ENCODE measurements around the gene CEPT1. TPM values are rescaled to one million over a fixed set of nuclear protein-coding genes. Genes with fewer than 3 reads are reported as not detected.

Gene CEPT1
- total and polyA plus RNA-seq, 4 donors: 36.9 to 69.5 (median 43.9) TPM

DNA sequence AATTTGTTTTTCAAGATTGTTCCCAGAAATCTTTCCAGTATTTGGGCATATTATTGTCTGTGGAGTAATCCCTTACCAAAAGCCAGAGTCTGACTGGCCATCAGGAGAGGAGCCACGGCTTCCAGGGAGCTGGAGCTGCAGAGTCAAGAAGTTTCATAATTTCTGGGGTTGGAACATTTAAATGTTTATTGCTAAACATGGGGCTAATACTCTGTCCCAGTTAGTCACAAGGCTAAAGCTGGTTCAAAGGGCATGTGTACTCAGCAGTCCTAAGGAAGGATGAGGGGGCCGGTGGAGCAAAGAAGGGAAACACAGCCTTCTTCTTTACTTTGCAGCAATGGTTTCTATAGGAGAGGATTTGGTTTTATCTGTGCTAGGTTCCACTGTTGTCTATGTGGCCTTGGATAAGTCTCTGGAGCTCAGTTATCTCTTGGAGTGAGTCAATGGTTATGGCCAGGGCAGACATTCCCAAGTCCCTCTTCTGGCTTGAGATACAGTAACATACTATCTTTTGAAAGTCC, 51.0 kb downstream of the CEPT1 start:
- Histone ChIP-seq H3K27me3 (ENCODE audit: control insufficient read depth, insufficient read depth, low read length) (no peaks in the 10 kb centered on the region), H3K4me3 (ENCODE audit: low read depth, low read length) (no peak overlapping the region), H3K27ac (ENCODE audit: low read depth, low read length) (no peak overlapping the region), H3K4me1 (ENCODE audit: control insufficient read depth, insufficient read depth, low read length) (no peaks in the 10 kb centered on the region), H3K36me3 (ENCODE audit: control insufficient read depth, insufficient read depth, low read length) (peaks cover 2% of the 10 kb centered on the region), H3K9me3 (ENCODE audit: control insufficient read depth, insufficient read depth, low read length) (no peaks in the 10 kb centered on the region)
- no peak for DNase-seq (ENCODE audit: low read depth in 4 of 6, low spot score in 6 of 6)
- 94% methylated on average over 2 of the region's 2 CpGs for WGBS (ENCODE audit: insufficient coverage)

DNA sequence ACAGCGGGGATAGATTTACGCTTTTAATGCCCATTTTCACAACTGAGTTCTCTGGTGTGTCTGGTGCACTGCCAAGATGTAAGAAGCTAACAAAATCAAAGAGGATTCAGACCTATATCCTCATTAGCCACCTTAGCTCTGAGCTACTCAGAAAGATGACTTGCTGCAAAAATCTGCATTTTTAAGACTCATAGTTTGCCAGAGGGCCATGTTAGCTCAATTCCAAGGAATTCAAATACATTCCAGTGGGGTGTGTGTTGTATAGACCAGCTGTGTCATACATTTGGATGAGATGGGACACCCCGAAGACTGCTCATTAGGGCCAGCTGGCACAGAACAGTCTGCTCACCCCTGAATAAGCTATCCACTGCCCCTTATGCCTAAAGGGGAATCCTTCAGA, 51.5 kb downstream of the CEPT1 start:
- H3K4me3 ChIP-seq (ENCODE audit: low read depth, low read length): no peak overlapping the region
- DNase-seq (ENCODE audit: low read depth in 4 of 6, low spot score in 6 of 6): no peak
- whole genome bisulfite sequencing (ENCODE audit: insufficient coverage): 83% methylated on average over 1 of the region's 3 CpGs
- H3K27me3 ChIP-seq (ENCODE audit: control insufficient read depth, insufficient read depth, low read length): no peaks in the 10 kb centered on the region
- no peaks in the 10 kb centered on the region for H3K9me3 ChIP-seq (ENCODE audit: control insufficient read depth, insufficient read depth, low read length)
- no peaks in the 10 kb centered on the region for H3K4me1 ChIP-seq (ENCODE audit: control insufficient read depth, insufficient read depth, low read length)
- H3K27ac ChIP-seq (ENCODE audit: low read depth, low read length): no peak overlapping the region
- peaks cover 2% of the 10 kb centered on the region for H3K36me3 ChIP-seq (ENCODE audit: control insufficient read depth, insufficient read depth, low read length)

DNA sequence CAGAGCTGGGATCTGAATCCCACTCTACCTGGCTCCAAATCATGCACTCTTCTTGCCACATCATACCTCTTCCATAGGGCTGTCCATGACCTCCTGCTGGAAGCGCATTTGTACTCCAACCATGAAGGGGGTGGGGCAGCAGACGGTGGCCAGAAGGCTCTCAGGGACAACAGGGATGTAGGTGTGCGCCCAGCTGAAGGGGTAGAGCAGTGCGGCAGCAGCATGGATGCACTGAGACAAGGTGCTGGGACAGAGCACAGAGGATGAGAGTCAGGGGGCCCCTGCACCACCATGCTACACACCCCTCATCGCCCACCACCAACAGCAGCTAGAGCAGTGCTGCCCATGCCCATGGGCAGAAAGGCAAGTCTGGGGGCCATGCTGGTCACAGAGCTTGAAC, 52.1 kb downstream of the CEPT1 start:
- no peak for DNase-seq (ENCODE audit: low read depth in 4 of 6, low spot score in 6 of 6)
- WGBS (ENCODE audit: insufficient coverage): 87% methylated on average over 4 of the region's 5 CpGs
- H3K4me3 ChIP-seq (ENCODE audit: low read depth, low read length): no peak overlapping the region
- H3K27ac ChIP-seq (ENCODE audit: low read depth, low read length): no peak overlapping the region
- no peaks in the 10 kb centered on the region for H3K9me3 ChIP-seq (ENCODE audit: control insufficient read depth, insufficient read depth, low read length)
- H3K4me1 ChIP-seq (ENCODE audit: control insufficient read depth, insufficient read depth, low read length): no peaks in the 10 kb centered on the region
- no peaks in the 10 kb centered on the region for H3K27me3 ChIP-seq (ENCODE audit: control insufficient read depth, insufficient read depth, low read length)
- H3K36me3 ChIP-seq (ENCODE audit: control insufficient read depth, insufficient read depth, low read length): no peaks in the 10 kb centered on the region

DNA sequence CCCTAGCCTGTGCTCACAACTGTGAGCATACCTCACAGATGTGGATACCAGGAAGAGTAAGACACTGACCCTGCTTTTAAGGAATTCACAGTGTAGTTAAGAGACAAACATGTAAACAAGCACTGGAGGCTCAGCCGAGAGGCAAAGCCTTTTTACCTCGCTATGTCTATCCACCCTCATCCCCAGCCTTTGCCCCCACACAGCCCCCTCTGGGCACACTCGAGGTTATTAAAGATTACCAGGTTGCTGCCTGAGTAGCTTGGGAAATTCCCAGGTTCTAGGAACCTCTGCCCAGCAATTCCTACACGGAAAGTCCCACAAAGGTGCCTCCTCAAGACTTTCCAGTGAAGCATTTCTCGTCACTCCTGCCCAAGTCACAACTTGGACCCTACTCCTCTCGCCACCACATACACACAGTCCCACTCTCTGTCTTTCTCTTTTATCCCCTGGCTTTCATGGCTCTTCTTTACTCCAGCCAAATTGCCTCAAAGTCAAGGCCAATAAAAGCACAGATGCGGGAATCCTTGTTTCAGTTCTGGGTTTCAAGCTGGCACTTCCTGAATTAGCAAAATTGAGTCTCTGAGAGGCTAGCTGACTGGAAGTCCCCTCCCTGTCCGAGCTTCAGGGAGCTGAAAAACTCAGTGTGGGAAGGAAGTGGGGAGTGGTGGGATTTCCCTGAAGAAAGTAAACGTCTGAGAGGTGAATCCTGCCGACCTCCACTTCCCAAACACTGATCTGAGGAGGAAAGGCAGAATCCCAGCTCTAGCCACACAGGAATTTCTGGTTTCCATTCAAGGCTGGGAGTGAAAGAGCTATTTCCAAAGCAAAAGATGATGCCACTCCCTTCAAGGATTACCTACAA, 52.9 kb downstream of the CEPT1 start:
- no peaks in the 10 kb centered on the region for H3K9me3 ChIP-seq (ENCODE audit: control insufficient read depth, insufficient read depth, low read length)
- WGBS (ENCODE audit: insufficient coverage): 57% methylated on average over 7 of the region's 10 CpGs
- H3K4me3 ChIP-seq (ENCODE audit: low read depth, low read length): no peak overlapping the region
- H3K4me1 ChIP-seq (ENCODE audit: control insufficient read depth, insufficient read depth, low read length): no peaks in the 10 kb centered on the region
- no peak overlapping the region for H3K27ac ChIP-seq (ENCODE audit: low read depth, low read length)
- H3K36me3 ChIP-seq (ENCODE audit: control insufficient read depth, insufficient read depth, low read length): no peaks in the 10 kb centered on the region
- peak in 1 of 6 donors; percentile 38 for DNase-seq (ENCODE audit: low read depth in 4 of 6, low spot score in 6 of 6)
- no peaks in the 10 kb centered on the region for H3K27me3 ChIP-seq (ENCODE audit: control insufficient read depth, insufficient read depth, low read length)

DNA sequence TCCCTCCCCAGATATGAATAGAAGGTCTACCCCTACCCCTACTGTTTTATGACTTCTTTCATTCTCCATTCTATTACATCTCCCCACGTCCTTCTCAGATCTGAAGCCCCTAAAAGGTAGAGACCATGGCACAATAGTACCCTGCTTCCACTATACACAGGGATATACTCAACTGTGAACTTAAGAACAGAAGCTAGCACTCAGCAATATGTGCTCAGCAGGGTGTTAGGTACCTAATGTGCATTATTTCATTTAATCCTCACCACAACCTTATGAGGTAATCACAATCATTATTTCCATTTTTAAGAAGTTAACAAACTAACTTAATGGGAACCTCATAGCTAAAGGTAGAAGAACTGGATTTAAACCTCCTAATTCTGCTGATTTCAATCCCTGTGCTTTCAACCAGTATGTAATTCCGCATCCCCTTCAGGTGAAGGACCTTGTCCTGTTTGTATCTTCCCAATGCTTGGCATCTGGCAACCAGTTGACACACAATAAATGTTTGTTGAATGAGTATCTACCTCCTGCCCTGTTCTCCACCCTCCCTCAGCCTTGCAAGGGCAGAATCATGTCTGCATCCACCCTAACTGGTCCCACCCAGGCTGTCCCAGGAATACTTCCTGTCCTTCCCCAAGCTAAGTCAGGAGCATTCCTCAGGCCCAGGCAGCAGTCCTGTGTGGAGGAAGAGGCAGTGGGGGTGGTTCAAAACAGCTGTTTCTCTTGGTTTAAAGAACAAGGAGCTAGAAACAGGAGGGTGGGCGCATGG, 53.9 kb downstream of the CEPT1 start:
- Histone ChIP-seq H3K36me3 (ENCODE audit: control insufficient read depth, insufficient read depth, low read length) (no peaks in the 10 kb centered on the region), H3K27me3 (ENCODE audit: control insufficient read depth, insufficient read depth, low read length) (no peaks in the 10 kb centered on the region), H3K4me3 (ENCODE audit: low read depth, low read length) (no peak overlapping the region), H3K27ac (ENCODE audit: low read depth, low read length) (no peak overlapping the region), H3K9me3 (ENCODE audit: control insufficient read depth, insufficient read depth, low read length) (no peaks in the 10 kb centered on the region), H3K4me1 (ENCODE audit: control insufficient read depth, insufficient read depth, low read length) (no peaks in the 10 kb centered on the region)
- no peak for DNase-seq (ENCODE audit: low read depth in 4 of 6, low spot score in 6 of 6)
- WGBS (ENCODE audit: insufficient coverage): 67% methylated on average over 2 of the region's 3 CpGs

DNA sequence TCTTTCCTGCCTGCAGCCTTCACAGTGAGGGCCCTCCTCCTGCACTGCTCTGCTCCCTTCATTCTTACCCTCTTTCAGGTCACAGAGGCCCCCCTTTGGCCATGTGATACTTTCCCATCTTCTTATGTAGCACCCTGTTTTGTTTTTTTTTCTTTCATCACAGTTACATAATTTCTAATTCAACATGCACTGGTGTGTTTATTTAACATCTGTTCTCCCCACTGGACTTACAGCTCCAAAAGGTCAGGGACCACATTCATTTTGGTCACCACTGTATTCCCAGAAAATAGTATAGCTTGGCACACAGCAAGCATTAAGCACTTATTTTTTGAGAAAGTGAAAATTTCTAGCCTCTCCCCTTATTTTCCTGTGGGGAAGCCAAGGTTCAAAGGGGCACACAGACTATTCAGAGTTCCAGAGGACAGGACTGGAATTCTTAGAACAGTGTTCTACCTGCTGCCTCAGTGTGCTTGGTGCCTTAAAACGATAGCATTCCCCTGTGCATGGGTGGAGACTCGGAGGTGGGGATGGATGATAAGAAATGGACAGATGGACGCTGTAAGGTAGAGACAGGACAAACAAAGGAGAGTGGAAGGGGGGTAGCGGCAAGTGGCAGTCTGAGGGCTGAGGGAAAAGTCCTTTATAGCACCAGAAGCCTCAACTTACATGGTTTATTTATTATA, 55.1 kb downstream of the CEPT1 start:
- DNase-seq (ENCODE audit: low read depth in 4 of 6, low spot score in 6 of 6): peak in 1 of 6 donors; percentile 27
- H3K27me3 ChIP-seq (ENCODE audit: control insufficient read depth, insufficient read depth, low read length): peaks cover under 1% of the 10 kb centered on the region
- H3K4me3 ChIP-seq (ENCODE audit: low read depth, low read length): no peak overlapping the region
- H3K36me3 ChIP-seq (ENCODE audit: control insufficient read depth, insufficient read depth, low read length): no peaks in the 10 kb centered on the region
- WGBS (ENCODE audit: insufficient coverage): 76% methylated on average over 3 of the region's 4 CpGs
- no peaks in the 10 kb centered on the region for H3K9me3 ChIP-seq (ENCODE audit: control insufficient read depth, insufficient read depth, low read length)
- no peaks in the 10 kb centered on the region for H3K4me1 ChIP-seq (ENCODE audit: control insufficient read depth, insufficient read depth, low read length)
- H3K27ac ChIP-seq (ENCODE audit: low read depth, low read length): no peak overlapping the region

DNA sequence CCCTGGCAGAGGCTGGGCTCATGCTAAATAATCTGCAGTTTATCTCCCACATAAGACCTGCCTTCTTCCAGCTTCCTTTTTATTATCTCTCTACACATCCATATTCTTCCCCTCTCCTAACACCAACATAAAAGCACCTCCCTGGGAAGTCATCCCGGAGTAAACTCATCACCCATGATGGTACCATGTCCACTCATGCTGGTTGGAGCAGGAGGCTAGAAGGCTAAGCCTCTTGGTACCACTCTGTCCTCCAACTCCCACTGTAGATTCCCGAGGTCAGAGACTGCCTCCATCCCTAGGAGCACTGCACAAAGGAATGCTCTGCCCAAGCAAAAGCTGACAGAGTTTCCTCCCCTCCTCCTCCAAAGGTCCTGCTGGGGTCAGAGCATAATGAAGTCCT, 56.2 kb downstream of the CEPT1 start:
- no peaks in the 10 kb centered on the region for H3K9me3 ChIP-seq (ENCODE audit: control insufficient read depth, insufficient read depth, low read length)
- no peak for DNase-seq (ENCODE audit: low read depth in 4 of 6, low spot score in 6 of 6)
- 72% methylated on average over 2 of the region's 2 CpGs for WGBS (ENCODE audit: insufficient coverage)
- H3K36me3 ChIP-seq (ENCODE audit: control insufficient read depth, insufficient read depth, low read length): no peaks in the 10 kb centered on the region
- H3K4me1 ChIP-seq (ENCODE audit: control insufficient read depth, insufficient read depth, low read length): no peaks in the 10 kb centered on the region
- no peak overlapping the region for H3K4me3 ChIP-seq (ENCODE audit: low read depth, low read length)
- no peak overlapping the region for H3K27ac ChIP-seq (ENCODE audit: low read depth, low read length)
- peaks cover 2% of the 10 kb centered on the region for H3K27me3 ChIP-seq (ENCODE audit: control insufficient read depth, insufficient read depth, low read length)

DNA sequence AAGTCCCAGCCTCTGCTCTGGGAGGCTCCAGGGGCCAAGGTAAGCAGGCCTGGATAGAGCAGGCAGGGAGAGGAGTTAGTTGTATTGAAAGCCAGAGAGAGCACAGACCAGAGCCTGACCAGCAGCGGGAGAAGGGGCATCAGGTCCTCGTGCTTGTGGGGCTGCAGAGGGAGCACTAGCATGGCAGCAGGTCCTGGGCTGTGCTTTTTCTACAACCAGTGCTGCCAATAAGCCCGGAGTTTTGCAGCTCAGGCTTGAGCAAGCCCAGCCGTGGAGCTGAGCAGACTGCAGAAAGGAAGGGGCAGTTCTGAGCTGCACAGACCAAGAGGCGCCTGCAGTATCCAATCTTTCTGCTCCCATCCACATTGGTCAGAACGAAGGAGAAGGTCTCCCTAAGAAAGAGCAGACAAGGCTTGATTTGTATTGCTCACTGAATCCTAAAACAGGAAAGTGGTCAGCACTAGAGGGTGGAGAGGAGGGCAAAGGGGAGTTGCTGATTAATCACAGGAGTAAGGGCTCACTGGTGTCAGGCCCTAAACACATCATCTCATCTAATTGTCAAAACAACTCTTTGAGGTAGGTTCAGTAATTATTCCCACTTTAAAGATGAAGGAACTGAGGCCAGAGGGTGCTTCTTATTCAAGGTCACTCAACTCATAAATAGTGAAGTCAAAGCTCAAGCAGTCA, 57.7 kb downstream of the CEPT1 start:
- H3K4me1 ChIP-seq (ENCODE audit: control insufficient read depth, insufficient read depth, low read length): no peaks in the 10 kb centered on the region
- peaks cover 9% of the 10 kb centered on the region for H3K27me3 ChIP-seq (ENCODE audit: control insufficient read depth, insufficient read depth, low read length)
- 63% methylated on average over 4 of the region's 6 CpGs for WGBS (ENCODE audit: insufficient coverage)
- no peak for DNase-seq (ENCODE audit: low read depth in 4 of 6, low spot score in 6 of 6)
- H3K9me3 ChIP-seq (ENCODE audit: control insufficient read depth, insufficient read depth, low read length): no peaks in the 10 kb centered on the region
- H3K36me3 ChIP-seq (ENCODE audit: control insufficient read depth, insufficient read depth, low read length): no peaks in the 10 kb centered on the region
- no peak overlapping the region for H3K4me3 ChIP-seq (ENCODE audit: low read depth, low read length)
- H3K27ac ChIP-seq (ENCODE audit: low read depth, low read length): no peak overlapping the region

DNA sequence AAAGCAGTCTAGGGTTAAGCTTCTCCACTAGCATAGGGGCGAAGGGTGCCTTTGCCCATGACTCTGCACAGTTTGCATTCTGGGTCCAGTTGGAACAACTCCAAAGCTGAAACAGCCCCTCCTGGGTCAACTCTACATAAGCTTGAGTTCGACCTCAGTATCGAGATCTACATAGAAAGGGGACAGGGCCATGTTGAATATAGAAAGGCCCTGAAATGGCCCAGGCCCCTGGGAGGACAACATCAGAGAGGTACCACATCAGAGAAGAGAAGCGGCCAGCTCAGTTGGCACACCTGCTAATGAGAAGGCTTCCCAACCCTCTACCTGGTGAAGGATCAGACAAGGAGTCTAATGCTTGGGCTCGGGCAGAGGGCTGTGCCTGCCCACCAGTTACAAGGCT, 58.8 kb downstream of the CEPT1 start:
- no peaks in the 10 kb centered on the region for H3K9me3 ChIP-seq (ENCODE audit: control insufficient read depth, insufficient read depth, low read length)
- peaks cover 5% of the 10 kb centered on the region for H3K4me1 ChIP-seq (ENCODE audit: control insufficient read depth, insufficient read depth, low read length)
- H3K27ac ChIP-seq (ENCODE audit: low read depth, low read length): no peak overlapping the region
- H3K27me3 ChIP-seq (ENCODE audit: control insufficient read depth, insufficient read depth, low read length): peaks cover 19% of the 10 kb centered on the region
- no peak overlapping the region for H3K4me3 ChIP-seq (ENCODE audit: low read depth, low read length)
- 86% methylated on average over 1 of the region's 5 CpGs for WGBS (ENCODE audit: insufficient coverage)
- no peak for DNase-seq (ENCODE audit: low read depth in 4 of 6, low spot score in 6 of 6)
- H3K36me3 ChIP-seq (ENCODE audit: control insufficient read depth, insufficient read depth, low read length): no peaks in the 10 kb centered on the region
